Activated CD8-positive, alpha-beta T cell treated with anti-CD3 and anti-CD28 coated beads for 36 hours (primary cell): ENCODE measurements around the gene KDM4C. TPM values are rescaled to one million over a fixed set of nuclear protein-coding genes. Genes with fewer than 3 reads are reported as not detected.
"Not testable (repeated sequence)": the region's sequence is repeated elsewhere in the genome, so short reads cannot be mapped to it uniquely, and the experiment has no call there.

Experiments used
- ATAC-seq: fragments of 200-7000 bp; cut with Tn5 transposase; one replicate; pipeline ENCODE4 v1.10.0; 2021; ENCODE audit warnings: mild to moderate bottlenecking, moderate library complexity
- CTCF ChIA-PET: fragments of 350-600 bp; sonication (Branson Sonifier 250); formaldehyde crosslinking; loops from one replicate; lab custom pipeline; 2021; ENCODE audit warnings: antibody characterized with exemption; lab: Charles Lee
- POLR2A ChIA-PET: fragments of 350-600 bp; sonication (Branson Sonifier 250); formaldehyde crosslinking; loops from one replicate; lab custom pipeline; 2021; ENCODE audit warnings: antibody characterized with exemption; lab: Charles Lee
- DNase-seq: peaks from one replicate; pipeline ENCODE4 v3.0.0-alpha.2; 2020
- H3K27ac Mint-ChIP-seq: one replicate; pipeline ENCODE4 v1.8.0; 2021; ENCODE audit warnings: mild to moderate bottlenecking, mixed read lengths
- H3K27me3 Mint-ChIP-seq: one replicate; pipeline ENCODE4 v1.8.0; 2021; ENCODE audit warnings: mixed read lengths
- H3K36me3 Mint-ChIP-seq: one replicate; pipeline ENCODE4 v1.8.0; 2021; ENCODE audit warnings: low read depth, mixed read lengths
- H3K4me1 Mint-ChIP-seq: one replicate; pipeline ENCODE4 v1.8.0; 2021; ENCODE audit warnings: low read depth, mixed read lengths
- H3K4me3 Mint-ChIP-seq: one replicate; pipeline ENCODE4 v1.8.0; 2021; ENCODE audit warnings: mild to moderate bottlenecking, moderate library complexity, mixed read lengths
- H3K9me3 Mint-ChIP-seq: one replicate; pipeline ENCODE4 v1.8.0; 2021; ENCODE audit warnings: mixed read lengths
- CTCF ChIP-seq: fragments of 200-600 bp; IDR thresholded peaks from one replicate; pipeline ENCODE4 v1.8.0; 2022; ENCODE audit warnings: antibody characterized with exemption, mild to moderate bottlenecking
- intact Hi-C: fragments of 100-400 bp; cut with micrococcal nuclease; formaldehyde crosslinking; loops from one replicate; pipeline ENCODE4 v1.10.0; 2022
- total RNA-seq, 2 experiments: library from RNA; stranded (reverse); gene quantifications; one replicate each; pipeline ENCODE4 v1.2.3, GENCODE V29; 2021

The KDM4C gene
- total RNA-seq, 2 experiments from 2014 or later = 31.1 to 32.9 TPM

- intact Hi-C loops = no loop called here
- Mint-ChIP-seq H3K4me1 (peaks cover 61% of the 10 kb centered on the region), H3K27me3 (no peaks in the 10 kb centered on the region), H3K36me3 (peaks cover 1% of the 10 kb centered on the region), H3K9me3 (no peaks in the 10 kb centered on the region), H3K4me3 (no peak overlapping the region), H3K27ac (no peak overlapping the region)
- POLR2A ChIA-PET = interaction anchor here (1.2 kb wide), 1 partner anchor 27 kb away, joined by 4 read pairs; no protein-coding TSS in a partner anchor
- ATAC-seq = no peak
- CTCF ChIA-PET = interaction anchor here (1.4 kb wide), 1 partner anchor 35 kb away, joined by 3 read pairs; no protein-coding TSS in a partner anchor
- no peak for DNase-seq
- TF ChIP-seq CTCF = no peak
Observed at GRCh38 chr9:6785682-6786081, 27.9 kb downstream of the KDM4C start.

GRCh38 chr9:6787793-6788161, 30.0 kb downstream of the KDM4C start:
- peaks cover 50% of the 10 kb centered on the region for H3K4me1 Mint-ChIP-seq
- no peak overlapping the region for H3K4me3 Mint-ChIP-seq
- no peaks in the 10 kb centered on the region for H3K27me3 Mint-ChIP-seq
- DNase-seq (no peak), ATAC-seq (no peak)
- no peak overlapping the region for H3K27ac Mint-ChIP-seq
- H3K36me3 Mint-ChIP-seq = peaks cover 5% of the 10 kb centered on the region
- TF ChIP-seq CTCF = no peak
- no peaks in the 10 kb centered on the region for H3K9me3 Mint-ChIP-seq
- intact Hi-C loops = no loop called here
- ChIA-PET POLR2A (no interaction called here), CTCF (no interaction called here)

GRCh38 chr9:6788162-6789016, 30.6 kb downstream of the KDM4C start:
- H3K4me1 Mint-ChIP-seq = peaks cover 44% of the 10 kb centered on the region
- no peaks in the 10 kb centered on the region for H3K27me3 Mint-ChIP-seq
- POLR2A ChIA-PET = no interaction called here
- intact Hi-C loops = no loop called here
- peaks cover 9% of the 10 kb centered on the region for H3K36me3 Mint-ChIP-seq
- DNase-seq = no peak
- H3K9me3 Mint-ChIP-seq = no peaks in the 10 kb centered on the region
- no peak for ATAC-seq
- no peak for TF ChIP-seq CTCF
- H3K27ac Mint-ChIP-seq = peak overlapping the region; percentile 65
- H3K4me3 Mint-ChIP-seq = no peak overlapping the region
- CTCF ChIA-PET = no interaction called here

GRCh38 chr9:6789017-6789338, 31.2 kb downstream of the KDM4C start:
- DNase-seq, H3K9me3 Mint-ChIP-seq, H3K27ac Mint-ChIP-seq, H3K4me3 Mint-ChIP-seq, H3K27me3 Mint-ChIP-seq, CTCF ChIA-PET, intact Hi-C loops, POLR2A ChIA-PET, ATAC-seq: not testable (repeated sequence)
- Mint-ChIP-seq H3K4me1 (peaks cover 38% of the 10 kb centered on the region), H3K36me3 (peaks cover 12% of the 10 kb centered on the region)

- H3K4me3 Mint-ChIP-seq = no peak overlapping the region
- intact Hi-C loops = no loop called here
- ATAC-seq = no peak
- H3K4me1 Mint-ChIP-seq = peaks cover 25% of the 10 kb centered on the region
- no peaks in the 10 kb centered on the region for H3K9me3 Mint-ChIP-seq
- POLR2A ChIA-PET = no interaction called here
- CTCF ChIA-PET = no interaction called here
- peak overlapping the region; percentile 21 for H3K27ac Mint-ChIP-seq
- DNase-seq = no peak
- H3K27me3 Mint-ChIP-seq = no peaks in the 10 kb centered on the region
- peaks cover 21% of the 10 kb centered on the region for H3K36me3 Mint-ChIP-seq
- TF ChIP-seq CTCF = no peak
Observed at GRCh38 chr9:6790866-6791265, 33.1 kb downstream of the KDM4C start.
